SK-N-MC (cell line): Measurements from ENCODE around the gene C19orf44.

Experiments used
- DNase-seq: peaks from one replicate; pipeline ENCODE4 v3.0.0-alpha.2; 2011; ENCODE audit warnings: low read depth, low spot score
- H3K27ac ChIP-seq: fragments of 200-600 bp; sonication (generic); 2 replicates; pipeline ENCODE4 v1.5.1; 2016; ENCODE audit warnings: mixed run types
- H3K36me3 ChIP-seq: fragments of 200-600 bp; sonication (generic); 2 replicates; pipeline ENCODE4 v1.6.1; 2017; ENCODE audit warnings: antibody characterized with exemption, low read length, mixed read lengths; ENCODE audit not compliant: insufficient read depth
- H3K4me3 ChIP-seq: fragments of 200-600 bp; sonication (generic); 2 replicates; pipeline ENCODE4 v1.5.1; 2016
- H3K9ac ChIP-seq: fragments of 200-600 bp; sonication (generic); 2 replicates; pipeline ENCODE4 v1.8.0; 2017; ENCODE audit warnings: mixed run types, mixed read lengths; ENCODE audit not compliant: insufficient read length
- H3K9me3 ChIP-seq: fragments of 200-600 bp; sonication (generic); 2 replicates; pipeline ENCODE4 v1.6.1; 2017; ENCODE audit warnings: low read depth, mild to moderate bottlenecking, antibody characterized with exemption, low read length, moderate library complexity, mixed read lengths
- EZH2 ChIP-seq: fragments of 200-600 bp; sonication (generic); IDR thresholded peaks from one replicate; pipeline ENCODE4 v1.6.1; 2017; ENCODE audit warnings: antibody characterized with exemption
- FOXP2 ChIP-seq: optimal IDR thresholded peaks from 2 replicates; pipeline ENCODE3; 2011; ENCODE audit warnings: mild to moderate bottlenecking, moderate library complexity; ENCODE audit not compliant: insufficient read depth; ENCODE audit errors: extremely low read length, control extremely low read depth
- POLR2AphosphoS5 ChIP-seq: IDR thresholded peaks from 2 replicates; pipeline ENCODE4 v1.6.1; 2012; ENCODE audit warnings: mild to moderate bottlenecking, low read depth, low read length, borderline replicate concordance

The C19orf44 gene

DNA sequence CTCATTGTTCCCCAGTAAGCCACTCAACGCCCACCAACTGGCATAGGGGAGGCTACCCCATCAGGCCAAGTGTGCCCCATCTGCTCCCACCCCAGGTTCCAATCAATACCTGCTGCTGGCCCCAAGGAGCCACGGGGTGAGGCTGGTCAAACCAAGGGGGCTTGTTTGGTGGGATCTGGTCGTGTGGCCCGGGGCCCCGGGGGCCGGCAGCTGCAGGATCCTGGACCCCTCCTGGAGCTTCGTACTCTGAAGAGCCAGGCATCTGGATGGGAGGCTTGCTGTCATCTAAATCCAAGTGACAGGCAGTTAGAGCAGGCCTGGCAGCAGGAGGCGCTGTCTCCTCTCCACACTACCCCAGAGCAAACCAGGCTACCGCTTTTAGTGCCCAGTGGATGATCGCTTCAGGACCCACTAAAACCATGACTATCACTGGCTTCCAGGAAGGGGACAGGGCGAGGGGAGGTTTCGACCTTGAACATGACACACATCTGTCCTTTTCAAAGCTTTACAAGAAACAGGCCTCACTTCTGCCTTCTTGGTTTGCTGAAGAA is 31.9 kb downstream of the C19orf44 start:
- no peak for DNase-seq
- peaks cover 93% of the 10 kb centered on the region for H3K36me3 ChIP-seq
- H3K4me3 ChIP-seq = no peak overlapping the region
- H3K9ac ChIP-seq = no peak overlapping the region
- TF ChIP-seq FOXP2 = no peak
- no peak for TF ChIP-seq EZH2
- no peak for TF ChIP-seq POLR2AphosphoS5
- H3K9me3 ChIP-seq = no peaks in the 10 kb centered on the region
- no peak overlapping the region for H3K27ac ChIP-seq

GRCh38 chr19:16529466-16530144 is 33.4 kb downstream of the C19orf44 start:
- Histone ChIP-seq H3K36me3 (peaks cover 96% of the 10 kb centered on the region), H3K9me3 (no peaks in the 10 kb centered on the region), H3K27ac (no peak overlapping the region), H3K4me3 (no peak overlapping the region), H3K9ac (no peak overlapping the region)
- no peak for TF ChIP-seq FOXP2
- no peak for TF ChIP-seq EZH2
- no peak for TF ChIP-seq POLR2AphosphoS5
- DNase-seq = no peak

GRCh38 chr19:16530540-16531379 is 34.6 kb downstream of the C19orf44 start:
- H3K9me3 ChIP-seq = no peaks in the 10 kb centered on the region
- H3K9ac ChIP-seq = no peak overlapping the region
- no peak overlapping the region for H3K27ac ChIP-seq

GRCh38 chr19:16531380-16531669 is 35.1 kb downstream of the C19orf44 start:
- Histone ChIP-seq H3K9me3 (no peaks in the 10 kb centered on the region), H3K36me3 (peaks cover 97% of the 10 kb centered on the region), H3K4me3 (no peak overlapping the region), H3K9ac (no peak overlapping the region), H3K27ac (no peak overlapping the region)
- TF ChIP-seq POLR2AphosphoS5 = no peak
- no peak for TF ChIP-seq EZH2
- no peak for TF ChIP-seq FOXP2
- no peak for DNase-seq

More at GRCh38 chr19:16530540-16531379, 34.6 kb downstream of the C19orf44 start:
- DNase-seq = no peak
- Histone ChIP-seq H3K36me3 (peaks cover 97% of the 10 kb centered on the region), H3K4me3 (no peak overlapping the region)
- TF ChIP-seq EZH2 = no peak
- TF ChIP-seq FOXP2 = no peak
- TF ChIP-seq POLR2AphosphoS5 = no peak

DNA sequence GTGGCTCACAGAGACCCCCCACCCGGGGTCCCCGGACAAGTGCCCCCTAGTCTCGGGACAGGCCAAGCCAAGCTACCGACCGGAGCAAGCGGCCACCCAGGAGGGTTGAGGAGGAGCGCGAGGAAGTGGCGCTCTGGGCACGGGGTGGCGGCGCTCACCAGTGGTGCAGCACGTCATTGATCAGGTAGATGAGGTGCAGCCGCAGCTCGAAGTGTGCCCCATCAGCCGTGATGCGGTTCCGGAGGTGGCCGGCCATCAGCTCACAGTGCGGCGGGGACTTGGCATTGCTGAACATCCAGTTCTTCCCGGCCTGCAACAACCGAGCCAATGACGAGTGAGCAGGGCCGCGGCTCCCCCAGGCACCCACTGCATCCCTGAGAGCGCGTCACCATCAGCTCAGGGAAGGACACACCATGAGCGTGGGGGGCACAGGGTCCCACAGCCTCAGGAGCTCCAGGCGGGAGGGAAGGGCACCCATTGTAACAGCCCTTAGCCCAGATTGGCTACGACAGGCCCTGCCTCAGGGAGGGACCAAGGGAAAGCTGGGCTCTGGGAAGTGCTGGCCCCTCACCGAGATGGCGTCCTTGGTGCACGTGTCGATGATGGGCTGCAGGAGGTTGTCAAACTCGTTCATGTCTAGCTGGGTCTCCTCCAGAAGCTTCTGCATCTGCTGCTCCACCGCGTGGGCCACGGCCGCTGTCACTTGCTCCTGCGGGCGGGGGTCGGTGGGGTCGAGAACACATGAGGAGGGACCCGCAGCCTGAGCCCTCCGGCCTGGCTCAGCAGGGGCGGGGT is 36.4 kb downstream of the C19orf44 start:
- no peaks in the 10 kb centered on the region for H3K9me3 ChIP-seq
- no peak overlapping the region for H3K4me3 ChIP-seq
- TF ChIP-seq FOXP2 (no peak), POLR2AphosphoS5 (no peak), EZH2 (no peak)
- DNase-seq = no peak
- H3K9ac ChIP-seq = no peak overlapping the region
- H3K27ac ChIP-seq = no peak overlapping the region
- peaks cover 99% of the 10 kb centered on the region for H3K36me3 ChIP-seq

DNA sequence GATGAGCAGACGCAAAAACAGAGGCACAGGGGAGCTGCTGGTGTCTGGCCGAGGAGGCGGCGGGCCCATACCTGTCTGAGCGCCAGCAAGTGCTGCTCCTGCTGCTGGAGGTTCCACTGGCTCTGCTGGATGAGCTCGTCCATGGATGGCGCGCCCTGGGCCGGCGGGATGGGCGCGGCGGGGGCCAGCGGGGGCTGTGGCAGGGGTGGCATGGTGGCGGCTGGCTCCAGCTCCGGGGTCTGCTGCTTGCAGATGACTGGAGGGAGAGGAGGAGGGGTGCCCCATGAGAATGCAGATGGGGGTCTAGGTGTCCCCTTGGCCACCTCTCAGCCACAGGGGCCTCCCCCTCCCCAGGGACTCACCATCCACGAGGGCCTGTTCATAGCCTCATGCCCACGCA is 39.2 kb downstream of the C19orf44 start:
- H3K4me3 ChIP-seq = no peak overlapping the region
- peaks cover 100% of the 10 kb centered on the region for H3K36me3 ChIP-seq
- H3K27ac ChIP-seq = no peak overlapping the region
- DNase-seq = no peak
- TF ChIP-seq POLR2AphosphoS5 = no peak
- TF ChIP-seq EZH2 = no peak
- no peak overlapping the region for H3K9ac ChIP-seq
- no peaks in the 10 kb centered on the region for H3K9me3 ChIP-seq

DNA sequence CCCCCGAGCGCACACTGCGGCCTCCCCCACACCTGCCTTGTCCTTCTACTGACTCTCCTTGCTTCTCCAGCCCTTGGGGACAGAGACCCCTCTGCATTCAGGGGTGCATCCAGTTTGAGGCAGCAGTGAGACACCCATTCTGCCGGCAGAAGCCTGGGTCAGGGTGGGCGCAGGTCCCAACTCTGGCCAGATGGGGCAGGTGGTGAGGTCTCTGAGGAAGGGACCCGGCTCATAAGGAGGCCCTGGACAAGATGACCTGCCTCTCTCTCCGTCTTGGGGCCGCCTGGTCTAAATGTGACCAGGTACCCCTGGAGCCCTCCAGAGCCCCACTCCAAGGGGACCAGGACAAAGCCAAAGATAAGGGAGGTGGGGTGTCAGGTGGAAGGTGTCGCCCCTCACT is 39.9 kb downstream of the C19orf44 start:
- H3K4me3 ChIP-seq = no peak overlapping the region
- DNase-seq = no peak
- no peak overlapping the region for H3K27ac ChIP-seq
- no peak overlapping the region for H3K9ac ChIP-seq
- H3K9me3 ChIP-seq = no peaks in the 10 kb centered on the region
- TF ChIP-seq POLR2AphosphoS5 (no peak), FOXP2 (no peak), EZH2 (no peak)
- peaks cover 100% of the 10 kb centered on the region for H3K36me3 ChIP-seq

DNA sequence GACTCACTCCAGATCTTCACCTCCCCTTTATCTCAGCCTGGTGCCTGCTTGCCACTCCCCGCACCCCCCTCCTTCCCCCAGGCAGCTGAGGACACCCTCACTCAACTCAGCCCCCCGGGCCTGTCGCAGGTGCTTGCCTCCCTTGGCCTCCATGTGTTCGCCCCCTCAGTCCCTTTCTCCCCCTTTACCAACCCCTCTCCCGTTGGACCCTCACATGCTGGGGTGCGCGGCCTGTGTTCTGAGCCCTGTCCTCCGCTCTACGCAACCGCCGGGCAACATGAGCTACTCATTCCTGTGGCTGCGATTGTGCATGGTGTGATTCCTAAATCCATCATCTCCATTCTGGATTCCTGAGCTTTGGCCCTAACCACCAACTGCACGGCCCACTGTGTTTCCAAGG is 40.9 kb downstream of the C19orf44 start:
- no peaks in the 10 kb centered on the region for H3K9me3 ChIP-seq
- TF ChIP-seq POLR2AphosphoS5 (no peak), EZH2 (no peak), FOXP2 (no peak)

More for the DNA sequence above, 40.9 kb downstream of the C19orf44 start:
- peaks cover 93% of the 10 kb centered on the region for H3K36me3 ChIP-seq
- DNase-seq = no peak
- H3K27ac ChIP-seq = no peak overlapping the region
- no peak overlapping the region for H3K4me3 ChIP-seq
- H3K9ac ChIP-seq = no peak overlapping the region
